Peyer's patch (tissue), 4 donors: ENCODE measurements around the gene SIGLEC10.

ENCODE experiments used
- POLR2A ChIP-seq, 2 donors: fragments of 450-650 bp; IDR thresholded peaks; one replicate each; pipeline ENCODE4 v1.5.1; 2017; ENCODE audit warnings: antibody characterized with exemption in 2 of 2, mild to moderate bottlenecking in 2 of 2, moderate library complexity in 2 of 2
- TF ChIP-seq, protein P1 (sequence below), 6 experiments: fragments of 450-650 bp in 4 of 6; fragments of 200-600 bp in 2 of 6; sonication (generic) in 1 of 6; IDR thresholded peaks; one replicate each; pipeline ENCODE4 v1.5.1; 2017 to 2019; ENCODE audit warnings: antibody characterized with exemption in 6 of 6, mild to moderate bottlenecking in 3 of 6, moderate library complexity in 1 of 6

DNA sequence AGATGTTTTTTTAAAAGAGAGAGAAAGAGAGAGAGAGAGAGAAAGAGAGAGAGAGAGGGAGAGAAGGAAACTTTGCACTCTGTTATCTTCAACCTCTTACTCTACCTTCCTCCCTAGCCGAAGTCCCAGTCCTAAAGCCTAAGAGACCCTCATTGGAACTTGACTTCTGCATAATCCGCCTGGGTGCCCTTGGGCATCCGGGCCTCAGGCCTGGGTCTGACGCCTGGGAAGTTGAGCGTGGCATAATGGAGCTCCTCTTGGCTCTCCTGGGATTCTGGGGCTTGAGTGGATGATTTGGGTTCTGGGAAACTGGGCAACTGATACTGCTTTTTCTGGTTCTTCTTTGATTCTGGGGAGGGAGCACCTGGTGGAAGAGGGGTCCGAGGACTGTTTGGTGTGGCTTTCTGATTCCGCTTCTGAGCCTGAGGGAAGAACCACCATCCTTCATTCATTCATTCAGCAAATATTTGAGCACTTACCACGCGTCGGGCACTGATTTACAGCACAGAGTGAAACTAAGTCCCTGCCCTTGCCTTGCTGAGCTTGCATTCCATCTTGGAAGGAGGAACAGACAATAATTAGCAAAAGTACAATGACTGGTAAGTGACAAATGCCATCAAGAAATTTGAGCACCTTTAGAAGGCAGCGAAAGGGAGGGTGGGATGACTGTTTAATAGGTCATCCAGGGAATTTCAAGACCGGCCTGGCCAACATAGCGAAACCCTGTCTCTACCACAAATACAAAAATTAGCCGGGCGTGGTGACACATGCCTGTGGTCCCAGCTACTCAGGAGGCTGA is 6.3 kb downstream of the SIGLEC10 start:
- no peak for TF ChIP-seq POLR2A (IDR thresholded peaks at IDR 0.05)
- TF ChIP-seq, protein P1, sequence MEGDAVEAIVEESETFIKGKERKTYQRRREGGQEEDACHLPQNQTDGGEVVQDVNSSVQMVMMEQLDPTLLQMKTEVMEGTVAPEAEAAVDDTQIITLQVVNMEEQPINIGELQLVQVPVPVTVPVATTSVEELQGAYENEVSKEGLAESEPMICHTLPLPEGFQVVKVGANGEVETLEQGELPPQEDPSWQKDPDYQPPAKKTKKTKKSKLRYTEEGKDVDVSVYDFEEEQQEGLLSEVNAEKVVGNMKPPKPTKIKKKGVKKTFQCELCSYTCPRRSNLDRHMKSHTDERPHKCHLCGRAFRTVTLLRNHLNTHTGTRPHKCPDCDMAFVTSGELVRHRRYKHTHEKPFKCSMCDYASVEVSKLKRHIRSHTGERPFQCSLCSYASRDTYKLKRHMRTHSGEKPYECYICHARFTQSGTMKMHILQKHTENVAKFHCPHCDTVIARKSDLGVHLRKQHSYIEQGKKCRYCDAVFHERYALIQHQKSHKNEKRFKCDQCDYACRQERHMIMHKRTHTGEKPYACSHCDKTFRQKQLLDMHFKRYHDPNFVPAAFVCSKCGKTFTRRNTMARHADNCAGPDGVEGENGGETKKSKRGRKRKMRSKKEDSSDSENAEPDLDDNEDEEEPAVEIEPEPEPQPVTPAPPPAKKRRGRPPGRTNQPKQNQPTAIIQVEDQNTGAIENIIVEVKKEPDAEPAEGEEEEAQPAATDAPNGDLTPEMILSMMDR (IDR thresholded peaks at IDR 0.05): no peak
